ENCODE results near the gene SMCO2. TPM values are rescaled to one million over a fixed set of nuclear protein-coding genes. Genes with fewer than 3 reads are reported as not detected.

SMCO2 gene
- total and polyA plus RNA-seq, 10 of the 15 experiments (the other 5 are each of a cell fraction or from before 2014, with no cell fraction given), result 0.11 to 2.3 (median 0.67) TPM

GRCh38 chr12:27498149-27498548 is 51.6 kb downstream of the SMCO2 start:
- H3K27ac ChIP-seq (ENCODE audit: control insufficient read depth, insufficient read depth), result no peak overlapping the region
- H3K9me3 ChIP-seq (replicated peaks; ENCODE audit: control insufficient read depth, insufficient read depth, low read length), result no peaks in the 10 kb centered on the region
- in situ Hi-C loops (cut with MboI) (no loop called here), intact Hi-C loops (cut with micrococcal nuclease; ENCODE audit: unreplicated experiment) (loop anchor here (1.0 kb wide), 1 partner anchor 36 kb away; no protein-coding TSS in a partner anchor)
- no peak overlapping the region for H3K4me2 ChIP-seq (ENCODE audit: control insufficient read depth, insufficient read depth)
- H3K9ac ChIP-seq (ENCODE audit: control insufficient read depth, insufficient read depth, low read length), result no peak overlapping the region
- no peaks in the 10 kb centered on the region for H3K36me3 ChIP-seq (ENCODE audit: control insufficient read depth in 2 of 2, insufficient read depth in 2 of 2, low read length in 1 of 2)
- SMC1A ChIA-PET (ENCODE audit: uncharacterized antibody, unreplicated experiment), result interaction anchor here (0.6 kb wide), 1 partner anchor 310 kb away, joined by 4 read pairs; no protein-coding TSS in a partner anchor
- CTCF ChIA-PET, result no interaction called here
- no peaks in the 10 kb centered on the region; a peak in 1 of 4 replicates for H3K27me3 ChIP-seq (replicated peaks in 1 of 2; ENCODE audit: control insufficient read depth in 2 of 2, insufficient read depth in 2 of 2, low read length in 1 of 2)
- H3K79me2 ChIP-seq (ENCODE audit: control insufficient read depth, insufficient read depth, low read length), result no peaks in the 10 kb centered on the region
- 15% methylated on average over 4 of the region's 4 CpGs for WGBS (ENCODE audit: insufficient coverage, insufficient replicate concordance, low lambda C conversion rate, missing lambda C conversion rate)
- peak; percentile 94 for ATAC-seq
- POLR2A ChIA-PET, result no interaction called here
- no peaks in the 10 kb centered on the region for H3K4me1 ChIP-seq (ENCODE audit: control insufficient read depth, insufficient read depth, low read length)
- RAD21 ChIA-PET (ENCODE audit: unreplicated experiment), result no interaction called here
- no peak overlapping the region for H3K4me3 ChIP-seq
- no peak overlapping the region for H2AFZ ChIP-seq (ENCODE audit: control insufficient read depth, low read depth, low read length)
- peak; percentile 28 for DNase-seq (ENCODE audit: low read depth, low spot score)
- peak; percentile 78 for FAIRE-seq
- no TSS peak for BruUV-seq (replicated peaks)
- H4K20me1 ChIP-seq (ENCODE audit: control insufficient read depth, insufficient read depth), result no peaks in the 10 kb centered on the region
- TF ChIP-seq ZBED1 (IDR thresholded peaks at IDR 0.05; ENCODE audit: borderline replicate concordance) (0 out of 2 replicates have a peak, but pooled peaks have one; percentile 28), FOS (IDR thresholded peaks at IDR 0.05; ENCODE audit: borderline replicate concordance, extremely low read depth, insufficient read length) (no peak), NFYA (IDR thresholded peaks at IDR 0.05; ENCODE audit: borderline replicate concordance, low read depth, low read length) (no peak), CBX5 (IDR thresholded peaks at IDR 0.05; ENCODE audit: low read depth) (no peak), NFIC (IDR thresholded peaks at IDR 0.05; ENCODE audit: low read depth, low read length) (peak; percentile 87), SMC3 (IDR thresholded peaks at IDR 0.05; ENCODE audit: borderline replicate concordance, low read length) (no peak), CEBPZ (IDR thresholded peaks at IDR 0.05; ENCODE audit: low read depth, low read length) (no peak), PAX5 (IDR thresholded peaks at IDR 0.05; ENCODE audit: borderline replicate concordance, low read depth, low read length) (0 out of 2 replicates have a peak, but pooled peaks have one; percentile 5), PML (IDR thresholded peaks at IDR 0.05; ENCODE audit: low read length) (no peak), HDAC6 (IDR thresholded peaks at IDR 0.05; ENCODE audit: unreplicated experiment) (no peak), ZNF384 (IDR thresholded peaks at IDR 0.05; ENCODE audit: borderline replicate concordance, low read depth, low read length) (no peak), ZBTB33 (IDR thresholded peaks at IDR 0.05) (no peak), EGR1 (IDR thresholded peaks at IDR 0.05; ENCODE audit: borderline replicate concordance in 1 of 2, low read depth in 2 of 2, low read length in 2 of 2) (no peak), SRF (IDR thresholded peaks at IDR 0.05; ENCODE audit: low read depth in 2 of 2, low read length in 2 of 2) (no peak), HDAC2 (IDR thresholded peaks at IDR 0.05) (no peak), STAT1 (conservative IDR thresholded peaks at IDR 0.05) (no peak)
- TF ChIP-seq, protein P1, sequence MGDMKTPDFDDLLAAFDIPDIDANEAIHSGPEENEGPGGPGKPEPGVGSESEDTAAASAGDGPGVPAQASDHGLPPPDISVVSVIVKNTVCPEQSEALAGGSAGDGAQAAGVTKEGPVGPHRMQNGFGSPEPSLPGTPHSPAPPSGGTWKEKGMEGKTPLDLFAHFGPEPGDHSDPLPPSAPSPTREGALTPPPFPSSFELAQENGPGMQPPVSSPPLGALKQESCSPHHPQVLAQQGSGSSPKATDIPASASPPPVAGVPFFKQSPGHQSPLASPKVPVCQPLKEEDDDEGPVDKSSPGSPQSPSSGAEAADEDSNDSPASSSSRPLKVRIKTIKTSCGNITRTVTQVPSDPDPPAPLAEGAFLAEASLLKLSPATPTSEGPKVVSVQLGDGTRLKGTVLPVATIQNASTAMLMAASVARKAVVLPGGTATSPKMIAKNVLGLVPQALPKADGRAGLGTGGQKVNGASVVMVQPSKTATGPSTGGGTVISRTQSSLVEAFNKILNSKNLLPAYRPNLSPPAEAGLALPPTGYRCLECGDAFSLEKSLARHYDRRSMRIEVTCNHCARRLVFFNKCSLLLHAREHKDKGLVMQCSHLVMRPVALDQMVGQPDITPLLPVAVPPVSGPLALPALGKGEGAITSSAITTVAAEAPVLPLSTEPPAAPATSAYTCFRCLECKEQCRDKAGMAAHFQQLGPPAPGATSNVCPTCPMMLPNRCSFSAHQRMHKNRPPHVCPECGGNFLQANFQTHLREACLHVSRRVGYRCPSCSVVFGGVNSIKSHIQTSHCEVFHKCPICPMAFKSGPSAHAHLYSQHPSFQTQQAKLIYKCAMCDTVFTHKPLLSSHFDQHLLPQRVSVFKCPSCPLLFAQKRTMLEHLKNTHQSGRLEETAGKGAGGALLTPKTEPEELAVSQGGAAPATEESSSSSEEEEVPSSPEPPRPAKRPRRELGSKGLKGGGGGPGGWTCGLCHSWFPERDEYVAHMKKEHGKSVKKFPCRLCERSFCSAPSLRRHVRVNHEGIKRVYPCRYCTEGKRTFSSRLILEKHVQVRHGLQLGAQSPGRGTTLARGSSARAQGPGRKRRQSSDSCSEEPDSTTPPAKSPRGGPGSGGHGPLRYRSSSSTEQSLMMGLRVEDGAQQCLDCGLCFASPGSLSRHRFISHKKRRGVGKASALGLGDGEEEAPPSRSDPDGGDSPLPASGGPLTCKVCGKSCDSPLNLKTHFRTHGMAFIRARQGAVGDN (IDR thresholded peaks at IDR 0.05), result no peak

Data from GM12878 (cell line).